Activated CD8-positive, alpha-beta memory T cell treated with anti-CD3 and anti-CD28 coated beads, Interleukin-2, amount 50 U/mL, for 48 hours (primary cell): ENCODE data around the gene SNAPC3.
"Not testable (repeated sequence)": the region's sequence is repeated elsewhere in the genome, so short reads cannot be mapped to it uniquely, and the experiment has no call there.

Source experiments
- DNase-seq: peaks from one replicate; pipeline ENCODE4 v3.0.0-alpha.2; 2020

Gene SNAPC3

DNA sequence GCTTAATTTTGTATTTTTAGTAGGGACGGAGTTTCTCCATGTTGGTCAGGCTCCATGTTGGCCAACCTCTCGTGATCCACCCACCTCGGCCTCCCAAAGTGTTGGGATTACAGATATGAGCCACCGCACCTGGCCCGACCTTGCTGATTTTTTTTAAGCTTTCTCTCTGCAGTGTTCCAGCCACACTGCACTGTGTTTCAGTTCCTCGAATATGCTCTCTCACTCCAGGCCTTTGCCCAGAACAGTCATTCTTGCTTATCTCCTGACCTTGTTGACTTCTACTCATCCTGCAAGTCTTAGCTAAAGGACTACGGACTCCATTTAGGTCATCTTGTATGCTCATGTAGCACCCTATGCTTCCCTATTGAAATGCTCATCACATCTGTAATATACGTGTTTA is 3.3 kb downstream of the SNAPC3 start:
- DNase-seq = no peak

DNA sequence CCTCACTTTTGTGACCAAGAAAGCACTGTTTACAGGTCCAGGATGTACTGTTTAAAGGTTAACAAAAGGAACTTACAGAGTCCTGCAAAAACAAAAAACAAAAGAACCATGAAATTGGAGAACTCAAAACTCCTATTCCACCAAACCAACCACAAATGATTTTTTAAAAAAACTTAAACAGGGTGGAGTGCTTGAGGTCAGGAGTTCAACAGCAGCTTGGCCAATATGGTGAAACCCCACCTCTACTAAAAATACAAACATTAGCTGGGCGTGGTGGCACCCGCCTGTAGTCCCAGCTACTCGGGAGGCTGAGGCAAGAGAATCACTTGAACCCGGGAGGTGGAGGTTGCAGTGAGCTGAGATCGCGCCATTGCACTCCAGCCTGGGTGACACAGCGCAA is 5.0 kb downstream of the SNAPC3 start:
- DNase-seq = not testable (repeated sequence)

DNA sequence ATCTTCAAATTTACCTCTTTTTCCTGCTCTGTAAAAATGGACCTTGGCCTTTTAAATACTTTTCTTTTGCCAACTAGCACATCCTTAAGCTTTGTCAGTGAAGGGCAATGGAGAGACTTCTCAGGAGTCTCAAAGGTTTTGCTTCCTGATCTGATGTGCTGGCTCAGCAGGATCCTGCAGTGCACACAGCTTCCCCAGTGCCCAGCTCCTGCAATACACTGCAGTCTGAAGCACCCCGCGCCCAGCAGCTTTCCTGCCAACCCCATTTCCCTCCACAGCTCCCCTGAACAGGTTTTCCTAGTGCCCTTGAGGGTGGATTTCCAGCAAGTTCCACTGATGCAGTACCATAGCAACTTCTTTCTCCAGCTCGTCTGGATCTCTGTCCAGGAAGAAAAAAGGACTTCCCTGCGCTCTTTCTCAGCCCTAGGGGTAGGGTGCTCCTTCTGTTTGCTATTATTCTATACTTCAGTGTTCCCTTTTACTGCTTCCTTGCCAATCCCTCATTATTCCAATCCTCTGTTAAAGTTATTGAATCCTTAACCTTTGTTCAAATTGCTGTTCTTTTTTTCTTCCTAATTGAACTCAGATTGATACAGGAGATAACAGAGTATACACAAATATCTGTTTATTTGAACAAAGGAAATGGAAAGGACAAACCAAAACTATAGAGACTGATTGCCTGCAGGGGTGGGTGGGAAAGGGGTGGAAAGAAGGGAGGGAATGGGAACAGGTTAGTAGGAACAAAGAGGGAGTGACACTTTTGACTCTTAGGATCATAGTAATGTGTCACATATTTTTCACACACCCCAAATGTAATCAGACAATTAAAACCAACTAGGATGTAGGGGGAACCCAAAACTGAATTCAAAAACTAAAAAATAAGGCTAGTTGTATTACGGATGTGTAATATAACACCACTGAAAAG is 8.5 kb downstream of the SNAPC3 start:
- no peak for DNase-seq

DNA sequence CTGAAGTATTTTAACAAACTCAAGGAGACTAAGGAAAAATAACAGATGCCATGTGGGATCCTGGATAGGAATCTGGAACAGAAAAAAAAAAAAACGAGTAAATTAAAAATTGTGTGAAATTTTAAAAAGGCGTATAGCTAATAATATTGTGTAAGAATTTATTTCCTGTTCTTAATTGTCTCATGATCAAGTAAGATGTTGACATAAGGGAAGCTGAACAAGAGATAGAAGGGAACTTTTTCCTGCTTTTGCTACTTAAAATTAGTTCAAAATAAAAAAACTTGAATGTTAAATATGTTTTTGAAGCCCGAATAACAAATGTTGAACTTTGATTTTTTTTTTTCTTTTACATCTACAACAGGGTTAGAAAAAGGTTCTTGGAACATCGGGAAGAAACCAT is 10.5 kb downstream of the SNAPC3 start:
- DNase-seq = no peak

DNA sequence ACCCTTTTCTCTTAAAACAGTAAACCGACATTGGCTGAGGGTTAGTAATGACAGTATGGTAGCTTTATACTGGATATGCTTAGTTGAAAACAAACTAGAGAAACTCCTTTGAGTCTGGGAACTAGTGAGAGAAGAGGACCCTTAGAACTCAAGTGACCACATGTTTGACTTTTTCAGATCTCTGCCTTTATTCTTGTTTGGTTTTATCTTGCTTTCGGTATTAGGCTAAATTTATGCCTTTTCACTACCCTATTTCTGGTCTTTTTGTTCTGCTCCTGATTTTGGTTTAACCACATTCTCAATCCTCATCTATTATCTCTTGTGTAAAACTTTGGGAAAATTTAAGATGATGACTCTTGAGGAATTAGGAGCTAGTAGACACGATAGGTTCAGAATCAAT is 11.0 kb downstream of the SNAPC3 start:
- no peak for DNase-seq

DNA sequence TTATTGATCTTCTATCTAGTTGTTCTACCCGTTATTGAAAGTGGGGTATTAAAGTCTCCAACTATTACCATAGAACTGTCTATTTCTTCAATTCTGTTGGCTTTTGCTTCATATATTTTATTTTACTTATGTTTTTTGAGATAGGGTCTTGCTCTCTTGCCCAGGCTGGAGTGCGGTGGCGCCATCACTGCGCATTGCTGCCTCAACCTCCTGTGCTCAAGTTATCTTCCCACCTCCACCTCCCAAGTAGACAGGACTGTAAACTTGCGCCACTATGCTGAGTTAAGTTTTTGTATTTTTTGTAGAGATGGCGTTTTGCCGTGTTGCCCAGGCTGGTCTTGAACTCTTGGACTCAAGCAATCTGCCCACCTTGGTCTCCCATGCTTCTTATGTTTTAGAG is 16.2 kb downstream of the SNAPC3 start:
- DNase-seq = no peak

DNA sequence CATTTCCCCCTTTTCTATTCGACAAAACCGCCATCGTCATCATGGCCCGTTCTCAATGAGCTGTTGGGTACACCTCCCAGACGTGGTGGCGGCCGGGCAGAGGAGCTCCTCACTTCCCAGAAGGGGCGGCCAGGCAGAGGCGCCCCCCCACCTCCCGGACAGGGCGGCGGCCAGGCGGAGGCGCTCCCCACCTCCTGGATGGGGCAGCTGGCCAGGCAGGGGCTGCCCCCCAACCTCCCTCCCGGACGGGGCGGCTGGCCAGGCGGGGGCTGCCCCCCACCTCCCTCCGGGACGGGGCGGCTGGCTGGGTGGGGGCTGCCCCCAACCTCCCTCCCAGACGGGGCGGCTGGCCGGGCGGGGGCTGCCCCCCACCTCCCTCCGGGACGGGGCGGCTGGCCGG is 19.2 kb downstream of the SNAPC3 start:
- DNase-seq = not testable (repeated sequence)

DNA sequence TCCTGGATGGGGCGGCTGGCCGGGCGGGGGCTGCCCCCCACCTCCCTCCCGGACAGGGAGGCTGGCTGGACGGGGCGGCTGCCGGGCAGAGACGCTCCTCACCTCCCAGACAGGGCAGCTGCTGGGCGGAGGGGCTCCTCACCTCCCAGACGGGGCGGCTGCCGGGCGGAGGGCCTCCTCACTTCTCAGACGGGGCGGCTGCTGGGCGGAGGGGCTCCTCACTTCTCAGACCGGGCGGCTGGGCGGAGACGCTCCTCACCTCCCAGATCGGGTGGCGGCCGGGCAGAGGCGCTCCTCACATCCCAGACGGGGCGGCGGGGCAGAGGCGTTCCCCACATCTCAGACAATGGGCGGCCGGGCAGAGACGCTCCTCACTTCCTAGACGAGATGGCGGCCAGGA is 19.6 kb downstream of the SNAPC3 start:
- DNase-seq = not testable (repeated sequence)

DNA sequence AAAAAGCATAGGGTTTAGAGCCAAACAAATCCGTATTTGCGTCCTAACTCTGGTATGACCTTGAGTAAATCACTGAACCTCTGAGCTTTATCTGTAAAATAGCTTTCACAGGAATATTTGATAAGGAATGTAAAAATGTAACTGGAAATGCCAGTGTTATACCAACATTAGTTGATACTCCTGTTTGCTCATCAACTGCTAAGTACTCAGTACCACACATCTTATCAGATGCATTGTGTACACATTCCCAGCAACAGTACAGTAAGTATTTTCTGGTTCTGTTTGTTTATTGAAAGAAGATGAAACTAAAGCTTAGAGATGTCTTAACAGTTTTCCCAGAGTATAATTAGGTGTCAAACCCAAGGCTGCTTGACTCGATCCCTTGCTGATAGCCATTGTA is 21.5 kb downstream of the SNAPC3 start:
- no peak for DNase-seq

DNA sequence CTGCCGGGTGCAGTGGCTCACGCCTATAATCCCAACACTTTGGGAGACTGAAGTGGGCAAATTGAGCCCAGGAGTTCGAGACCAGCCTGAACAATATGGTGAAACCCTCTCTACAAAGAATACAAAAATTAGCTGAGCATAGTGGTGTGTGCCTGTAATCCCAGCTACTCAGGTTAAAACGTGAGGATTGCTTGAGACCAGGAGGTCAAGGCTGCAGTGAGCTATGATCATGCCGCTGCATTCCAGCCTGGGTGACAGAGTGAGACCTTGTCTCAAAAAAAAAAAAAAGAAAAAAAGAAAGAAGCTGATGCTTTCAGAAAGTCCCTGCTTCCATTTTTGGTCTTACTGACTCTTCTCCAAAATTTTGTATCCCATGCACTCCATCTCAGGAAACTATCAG is 31.3 kb downstream of the SNAPC3 start:
- DNase-seq = no peak

DNA sequence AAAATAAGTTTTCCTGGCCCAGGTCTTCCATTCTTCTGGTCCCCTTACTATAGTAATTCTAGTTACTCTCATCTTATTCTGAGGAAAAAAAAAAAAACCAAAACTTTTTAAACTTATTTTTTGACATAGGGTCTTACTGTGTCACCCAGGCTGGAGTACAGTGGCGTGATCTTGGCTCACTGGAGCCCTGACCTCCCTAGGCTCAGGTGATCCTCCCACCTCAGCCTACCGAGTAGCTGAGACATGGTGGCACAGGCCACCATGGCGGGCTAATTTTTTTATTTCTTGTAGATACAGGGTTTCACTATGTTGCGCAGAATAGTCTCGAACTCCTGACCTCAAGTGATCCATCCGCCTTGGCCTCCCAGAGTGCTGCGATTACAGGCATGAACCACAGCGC is 38.4 kb downstream of the SNAPC3 start:
- DNase-seq = no peak

DNA sequence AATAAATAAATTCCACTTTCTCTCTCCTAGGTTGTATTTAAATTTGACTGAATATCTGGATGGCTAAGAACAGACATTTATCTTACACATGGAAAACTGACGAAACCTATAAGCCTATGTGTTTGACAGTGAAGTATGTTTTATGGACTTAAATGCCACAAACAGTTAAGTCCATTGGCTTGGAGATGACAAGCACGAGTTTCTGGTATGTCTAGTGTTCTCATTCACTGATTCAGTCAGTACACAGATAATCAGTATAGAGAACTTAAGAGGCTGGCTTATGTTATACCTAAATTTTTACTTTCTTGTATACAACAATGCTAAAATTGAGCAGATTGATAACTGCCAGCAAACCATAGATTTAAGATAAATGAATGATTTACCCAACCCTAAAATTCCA is 38.9 kb downstream of the SNAPC3 start:
- no peak for DNase-seq

DNA sequence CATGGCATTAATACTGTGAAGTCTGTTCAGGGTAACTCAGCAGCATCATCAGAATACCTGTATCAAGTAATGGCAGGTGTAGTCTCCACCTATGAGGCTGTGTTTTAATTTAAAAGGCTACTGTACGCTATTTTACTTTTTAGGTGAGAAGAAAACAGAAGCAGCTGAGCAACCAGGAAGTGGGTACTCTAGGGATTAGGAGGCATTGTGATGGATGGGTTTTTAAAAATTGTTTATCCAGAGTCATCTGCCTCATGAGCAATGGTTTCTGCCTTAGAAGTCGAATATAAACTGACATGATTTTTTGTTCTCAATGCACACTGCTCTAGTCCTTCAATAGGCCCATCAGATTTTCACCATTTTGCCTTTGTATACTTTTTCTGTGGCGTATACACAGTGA is 45.5 kb downstream of the SNAPC3 start:
- DNase-seq = no peak

DNA sequence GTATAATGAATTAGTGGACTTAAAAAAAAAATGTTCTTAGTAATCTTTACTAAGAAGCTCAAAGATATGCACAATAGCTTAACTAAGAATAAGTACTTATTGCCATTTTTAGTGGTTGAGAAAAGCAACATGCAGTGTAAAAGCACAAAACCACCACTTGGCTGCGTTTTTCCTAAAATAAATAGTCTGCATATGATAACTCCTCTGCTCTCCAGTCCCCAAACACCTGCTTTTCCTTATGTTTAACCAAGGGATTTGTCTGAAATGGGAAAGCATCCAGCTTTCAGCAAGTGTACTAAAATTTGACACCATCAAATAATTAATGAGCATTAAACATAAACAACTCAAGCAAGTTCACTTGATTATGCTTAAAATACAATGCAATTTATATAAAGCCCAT is 46.7 kb downstream of the SNAPC3 start:
- no peak for DNase-seq

DNA sequence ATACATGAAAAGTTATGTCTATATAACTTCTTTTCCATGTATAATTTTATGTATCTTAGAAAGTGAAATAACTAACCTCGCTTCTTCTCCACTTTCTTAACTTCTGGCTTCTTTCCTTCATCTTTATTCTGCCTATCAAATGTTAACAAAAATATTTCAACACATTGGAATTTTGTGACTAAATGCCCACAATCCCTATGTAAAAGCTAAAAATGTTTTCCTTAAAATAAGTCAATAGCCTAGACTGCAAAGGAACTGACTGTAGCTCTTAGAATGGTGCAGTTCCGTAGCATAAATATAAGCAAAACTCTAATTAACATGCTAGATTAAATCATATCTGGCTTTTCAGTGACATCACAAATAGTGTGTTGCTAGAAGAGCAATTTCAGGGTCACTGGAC is 47.2 kb downstream of the SNAPC3 start:
- DNase-seq = no peak

DNA sequence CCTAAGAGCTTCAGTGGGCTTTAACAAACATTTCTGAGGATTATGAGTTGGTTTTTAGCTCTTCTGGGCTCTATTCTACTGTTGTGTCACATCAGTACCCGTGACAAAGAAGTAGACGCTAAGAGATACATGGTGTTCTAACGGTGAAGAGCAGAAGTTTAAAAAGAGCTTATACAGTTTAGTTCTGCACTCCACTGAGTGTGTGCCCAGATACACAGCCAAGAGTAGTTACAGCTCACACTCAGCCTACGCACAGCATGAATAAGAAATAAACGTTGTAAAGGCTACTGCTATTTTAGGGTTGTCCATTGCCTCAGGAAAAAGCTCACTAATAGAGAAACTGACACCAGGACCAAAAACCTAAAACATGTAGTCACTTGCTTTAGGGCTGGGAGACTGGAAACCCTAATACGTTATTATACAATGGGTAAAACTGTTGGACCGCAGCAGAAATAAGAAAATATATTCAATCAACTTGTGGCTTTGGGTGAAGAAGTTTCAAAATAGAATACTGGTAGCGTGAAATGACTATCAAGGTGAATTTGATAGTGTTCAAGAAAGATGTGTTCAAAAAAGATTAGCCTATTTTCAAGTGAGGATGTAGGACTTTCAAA is 53.4 kb downstream of the SNAPC3 start:
- DNase-seq = no peak

DNA sequence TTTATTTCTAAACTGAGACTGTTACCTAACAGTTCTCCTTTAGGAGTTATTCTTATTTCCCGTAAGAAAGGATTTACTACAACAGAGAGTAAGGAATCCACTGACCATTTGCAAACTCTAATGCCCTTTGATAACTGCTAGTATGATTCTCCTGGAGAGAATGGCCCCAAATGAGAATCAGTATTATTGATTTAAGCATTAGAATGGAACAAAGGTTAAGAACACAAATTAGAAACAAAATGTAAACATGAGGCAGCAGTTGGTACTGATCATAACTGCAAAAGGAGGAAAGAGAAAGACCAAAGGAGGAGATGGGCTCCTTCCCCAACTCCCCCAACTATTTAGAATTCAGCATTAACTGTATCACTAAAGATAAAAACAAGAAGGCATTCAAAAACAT is 57.4 kb downstream of the SNAPC3 start:
- DNase-seq = no peak

DNA sequence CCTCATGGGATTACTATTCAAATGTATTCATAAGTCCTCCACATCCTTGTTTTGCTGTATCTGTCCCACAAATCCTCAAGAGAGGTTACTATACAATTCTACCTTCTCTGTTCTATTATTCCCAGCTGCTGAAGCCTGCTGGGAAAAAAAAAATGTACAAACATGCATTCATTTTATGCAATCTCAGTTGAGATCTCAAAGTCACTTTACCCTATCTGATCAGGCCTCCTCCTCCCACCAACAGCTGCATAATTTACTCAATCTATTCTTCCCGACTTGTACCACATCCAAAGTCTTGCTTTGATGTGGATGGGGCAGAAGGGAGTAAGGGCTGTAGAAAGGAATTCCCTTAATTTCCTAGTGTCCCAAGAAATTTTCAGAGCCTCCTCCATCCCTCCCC is 59.5 kb downstream of the SNAPC3 start:
- DNase-seq = no peak

DNA sequence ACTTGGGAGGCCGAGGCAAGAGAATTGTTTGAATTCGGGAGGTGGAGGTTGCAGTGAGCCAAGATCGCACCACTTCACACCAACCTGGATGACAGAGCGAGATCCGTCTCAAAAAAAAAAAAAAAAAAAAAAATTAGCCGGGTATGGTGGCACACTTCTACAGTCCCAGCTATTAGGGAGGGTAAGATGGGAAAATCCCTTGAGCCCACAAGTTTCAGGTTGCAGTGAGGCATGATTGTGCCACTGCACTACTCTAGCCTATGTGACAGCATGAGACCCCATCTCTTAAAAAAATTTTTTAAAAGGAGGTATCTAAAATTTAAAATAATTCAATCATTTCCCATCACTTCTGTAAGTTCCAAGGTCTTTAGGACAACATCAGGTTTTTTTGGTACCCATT is 62.1 kb downstream of the SNAPC3 start:
- DNase-seq = no peak

DNA sequence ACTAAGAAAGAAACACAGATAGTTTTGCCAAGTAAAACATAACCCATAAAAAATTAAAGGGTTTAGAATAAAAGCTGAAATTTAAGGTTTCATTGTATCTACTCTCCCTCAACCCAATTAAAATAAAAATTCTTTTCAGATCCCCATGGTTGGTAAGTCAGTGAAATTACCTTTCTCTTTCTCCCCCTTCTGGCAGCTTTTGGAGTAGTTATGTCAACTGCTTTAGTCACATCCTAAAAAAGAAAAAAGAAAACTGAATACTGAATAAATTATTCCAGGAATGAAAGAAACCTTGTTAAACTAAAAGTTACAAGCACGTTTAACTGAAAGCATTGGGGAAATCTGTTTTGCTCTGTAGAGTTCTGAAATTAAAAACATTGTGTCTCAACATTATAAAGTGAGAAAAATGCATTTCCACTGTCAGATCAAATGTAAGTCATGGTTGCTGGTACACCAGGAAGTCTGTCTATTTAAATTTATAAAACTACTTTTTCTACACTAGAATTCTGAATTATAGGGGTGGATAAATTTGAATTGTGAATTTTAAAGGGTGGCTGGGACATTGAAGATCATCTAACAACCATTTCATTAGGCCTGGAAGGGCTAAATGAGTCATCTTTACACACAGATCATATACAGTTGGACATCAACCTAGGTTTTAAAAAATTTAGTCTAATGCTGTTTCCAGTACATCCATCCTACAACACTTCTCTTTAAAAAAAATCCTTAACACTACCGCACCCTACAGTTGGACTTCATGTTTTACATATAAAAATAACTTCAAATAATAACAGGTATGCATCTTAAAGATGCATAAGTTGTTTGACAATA is 63.4 kb downstream of the SNAPC3 start:
- no peak for DNase-seq

DNA sequence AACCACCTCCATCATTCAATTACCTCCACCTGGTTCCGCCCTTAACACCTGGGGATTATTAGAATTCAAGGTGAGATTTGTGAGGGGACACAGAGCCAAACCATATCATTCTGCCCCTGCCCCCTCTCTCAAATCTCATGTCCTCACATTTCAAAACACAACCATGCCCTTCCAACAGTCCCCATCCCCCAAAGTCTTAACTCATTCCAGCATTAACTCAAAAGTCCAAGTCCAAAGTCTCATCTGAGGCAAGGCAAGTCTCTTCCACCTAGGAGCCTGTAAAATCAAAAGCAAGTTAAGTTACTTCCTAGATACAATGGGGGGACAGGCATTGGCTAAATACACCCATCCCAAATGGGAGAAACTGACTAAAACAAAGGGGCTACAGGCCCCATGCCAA is 69.3 kb downstream of the SNAPC3 start:
- DNase-seq = no peak

DNA sequence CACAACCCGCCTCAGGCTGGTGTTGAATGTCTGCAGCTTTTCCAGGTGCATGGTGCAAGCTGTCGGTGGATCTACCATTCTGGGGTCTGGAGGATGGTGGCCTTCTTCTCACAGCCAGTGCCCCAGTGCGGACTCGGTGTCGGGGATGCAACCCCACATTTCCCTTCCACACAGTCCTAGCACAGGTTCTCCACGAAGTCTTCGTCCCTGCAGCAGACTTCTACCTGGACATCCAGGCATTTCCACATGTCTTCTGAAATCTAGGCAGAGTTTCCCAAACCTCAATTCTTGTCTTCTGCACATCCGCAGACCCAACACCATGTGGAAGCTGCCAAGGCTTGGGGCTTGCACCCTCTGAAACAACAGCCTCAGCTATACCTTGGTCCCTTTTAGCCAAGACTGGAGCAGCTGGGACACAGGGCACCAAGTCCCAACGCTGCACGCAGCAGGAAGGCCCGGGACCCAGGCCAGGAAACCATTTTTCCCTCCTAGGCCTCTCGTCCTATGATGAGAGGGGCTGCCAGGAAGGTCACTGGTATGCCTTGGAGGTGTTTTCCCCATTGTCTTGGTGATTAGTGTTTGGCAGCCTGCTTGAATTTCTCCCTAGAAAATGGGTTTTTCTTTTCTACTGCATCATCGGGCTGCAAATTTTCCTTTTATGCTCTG is 69.9 kb downstream of the SNAPC3 start:
- no peak for DNase-seq
